Effector memory CD8-positive, alpha-beta T cell (primary cell): Measurements from ENCODE around the gene STX5.
"Not testable (repeated sequence)": the region's sequence is repeated elsewhere in the genome, so short reads cannot be mapped to it uniquely, and the experiment has no call there.

ENCODE experiments used
- ATAC-seq: fragments of 150-1000 bp; cut with Tn5 transposase; replicated peaks from 2 replicates; pipeline ENCODE4 v1.10.0; 2021; ENCODE audit warnings: mild to moderate bottlenecking, moderate library complexity
- DNase-seq, 3 experiments: peaks; one replicate each; pipeline ENCODE4 v3.0.0; 2021
- H3K27ac Mint-ChIP-seq, 2 donors: one replicate each; pipeline ENCODE4 v1.8.0; 2022; ENCODE audit warnings: mild to moderate bottlenecking in 2 of 2, mixed read lengths in 2 of 2, moderate library complexity in 2 of 2
- H3K27me3 Mint-ChIP-seq, 2 donors: one replicate each; pipeline ENCODE4 v1.8.0; 2022; ENCODE audit warnings: mixed read lengths in 2 of 2
- H3K36me3 Mint-ChIP-seq: one replicate; pipeline ENCODE4 v1.8.0; 2022; ENCODE audit warnings: mild to moderate bottlenecking, moderate library complexity, mixed read lengths; ENCODE audit not compliant: insufficient read depth
- H3K4me1 Mint-ChIP-seq, 2 donors: one replicate each; pipeline ENCODE4 v1.8.0; 2022; ENCODE audit warnings: low read depth in 2 of 2, mixed read lengths in 2 of 2
- H3K4me3 Mint-ChIP-seq, 2 donors: one replicate each; pipeline ENCODE4 v1.8.0; 2022; ENCODE audit warnings: mild to moderate bottlenecking in 2 of 2, mixed read lengths in 2 of 2, moderate library complexity in 2 of 2
- H3K9me3 Mint-ChIP-seq, 2 donors: one replicate each; pipeline ENCODE4 v1.8.0; 2022; ENCODE audit warnings: mixed read lengths in 2 of 2
- total RNA-seq, 9 experiments: gene quantifications; one replicate each; lab custom pipeline; 2026; lab: John Stamatoyannopoulos, UW

STX5 gene
- 44.9 to 119 (median 61.7) reads per million in 9 experiments for total RNA-seq

- peaks cover 68% of the 10 kb centered on the region for H3K36me3 Mint-ChIP-seq
- peak within 1 kb of the TSS; percentile 95 to 96 for H3K4me3 Mint-ChIP-seq
- no peaks in the 10 kb centered on the region for H3K27me3 Mint-ChIP-seq
- ATAC-seq, result peak; percentile 89
- peaks cover 31 to 32% of the 10 kb centered on the region in 2 donors for H3K4me1 Mint-ChIP-seq
- H3K27ac Mint-ChIP-seq, result peak within 1 kb of the TSS; percentile 97 to 99
- H3K9me3 Mint-ChIP-seq, result no peaks in the 10 kb centered on the region
- peak; percentile 99 to 100 (median 100) for DNase-seq
Measured at GRCh38 chr11:62831520-62832335, at the start of gene STX5. STX5 (minus strand) TSS chr11:62832051; CDS start chr11:62831243, 808 bp downstream.

- H3K9me3 Mint-ChIP-seq, result no peaks in the 10 kb centered on the region
- ATAC-seq, result peak; percentile 77
- no peaks in the 10 kb centered on the region for H3K27me3 Mint-ChIP-seq
- peaks cover 43 to 49% of the 10 kb centered on the region in 2 donors for H3K4me1 Mint-ChIP-seq
- H3K4me3 Mint-ChIP-seq, result peak within 1 kb of the TSS; percentile 100
- peaks cover 66% of the 10 kb centered on the region for H3K36me3 Mint-ChIP-seq
- peak; percentile 82 to 85 (median 84) for DNase-seq
- H3K27ac Mint-ChIP-seq, result peak within 1 kb of the TSS; percentile 99
Measured at GRCh38 chr11:62880803-62881578, 49.1 kb upstream of the STX5 start, which contains the start of gene SLC3A2. SLC3A2 (plus strand) TSS chr11:62880896; CDS start chr11:62881024, 128 bp downstream.

GRCh38 chr11:62880231-62880802 lies 48.5 kb upstream of the STX5 start:
- Mint-ChIP-seq H3K9me3 (no peaks in the 10 kb centered on the region), H3K27ac (peak overlapping the region; percentile 99), H3K4me1 (peaks cover 39 to 45% of the 10 kb centered on the region in 2 donors), H3K4me3 (peak overlapping the region; percentile 100), H3K36me3 (peaks cover 59% of the 10 kb centered on the region), H3K27me3 (no peaks in the 10 kb centered on the region)
- DNase-seq (no peak), ATAC-seq (no peak)

GRCh38 chr11:62879235-62879978 lies 47.6 kb upstream of the STX5 start:
- H3K27ac Mint-ChIP-seq, result peak overlapping the region; percentile 99
- no peak for ATAC-seq
- no peaks in the 10 kb centered on the region for H3K9me3 Mint-ChIP-seq
- peaks cover 50% of the 10 kb centered on the region for H3K36me3 Mint-ChIP-seq
- no peak for DNase-seq
- H3K4me3 Mint-ChIP-seq, result peak overlapping the region; percentile 100
- H3K27me3 Mint-ChIP-seq, result no peaks in the 10 kb centered on the region
- H3K4me1 Mint-ChIP-seq, result peaks cover 35 to 40% of the 10 kb centered on the region in 2 donors

- H3K4me1 Mint-ChIP-seq, result peaks cover 13% of the 10 kb centered on the region in 2 donors
- no peak overlapping the region for H3K27ac Mint-ChIP-seq
- H3K27me3 Mint-ChIP-seq, result no peaks in the 10 kb centered on the region
- DNase-seq (no peak), ATAC-seq (no peak)
- H3K9me3 Mint-ChIP-seq, result no peaks in the 10 kb centered on the region
- no peak overlapping the region for H3K4me3 Mint-ChIP-seq
- H3K36me3 Mint-ChIP-seq, result peaks cover 24% of the 10 kb centered on the region
Measured at GRCh38 chr11:62876712-62877111, 44.9 kb upstream of the STX5 start.

GRCh38 chr11:62875698-62876478 lies 44.0 kb upstream of the STX5 start:
- Mint-ChIP-seq H3K36me3 (peaks cover 16% of the 10 kb centered on the region), H3K27ac (no peak overlapping the region), H3K4me1 (peaks cover 10 to 12% of the 10 kb centered on the region in 2 donors), H3K27me3 (no peaks in the 10 kb centered on the region), H3K4me3 (no peak overlapping the region), H3K9me3 (no peaks in the 10 kb centered on the region)
- ATAC-seq (no peak), DNase-seq (no peak)

- no peak overlapping the region for H3K4me3 Mint-ChIP-seq
- DNase-seq, result no peak
- no peaks in the 10 kb centered on the region for H3K9me3 Mint-ChIP-seq
- H3K36me3 Mint-ChIP-seq, result peaks cover 5% of the 10 kb centered on the region
- H3K4me1 Mint-ChIP-seq, result peaks cover 3 to 4% of the 10 kb centered on the region in 2 donors
- H3K27me3 Mint-ChIP-seq, result no peaks in the 10 kb centered on the region
- no peak for ATAC-seq
- no peak overlapping the region for H3K27ac Mint-ChIP-seq
Measured at GRCh38 chr11:62874851-62875250, 43.0 kb upstream of the STX5 start.

GRCh38 chr11:62865635-62866034 lies 33.8 kb upstream of the STX5 start:
- DNase-seq (no peak), ATAC-seq (no peak)
- H3K4me3 Mint-ChIP-seq, result no peak overlapping the region
- H3K9me3 Mint-ChIP-seq, result no peaks in the 10 kb centered on the region
- no peaks in the 10 kb centered on the region for H3K27me3 Mint-ChIP-seq
- no peak overlapping the region for H3K27ac Mint-ChIP-seq
- H3K36me3 Mint-ChIP-seq, result peaks cover 4% of the 10 kb centered on the region
- H3K4me1 Mint-ChIP-seq, result peaks cover 4 to 6% of the 10 kb centered on the region in 2 donors

- Mint-ChIP-seq H3K27ac (no peak overlapping the region), H3K27me3 (no peaks in the 10 kb centered on the region), H3K4me3 (no peak overlapping the region), H3K36me3 (peaks cover 4% of the 10 kb centered on the region), H3K4me1 (peaks cover 4 to 6% of the 10 kb centered on the region in 2 donors), H3K9me3 (no peaks in the 10 kb centered on the region)
- no peak for DNase-seq
- no peak for ATAC-seq
Measured at GRCh38 chr11:62863687-62864335, 32.0 kb upstream of the STX5 start.

GRCh38 chr11:62861564-62862192 lies 29.8 kb upstream of the STX5 start:
- H3K27me3 Mint-ChIP-seq, H3K27ac Mint-ChIP-seq, ATAC-seq, H3K4me3 Mint-ChIP-seq, H3K36me3 Mint-ChIP-seq, H3K4me1 Mint-ChIP-seq, DNase-seq, H3K9me3 Mint-ChIP-seq: not testable (repeated sequence)

GRCh38 chr11:62860835-62861563 lies 29.1 kb upstream of the STX5 start:
- no peaks in the 10 kb centered on the region for H3K9me3 Mint-ChIP-seq
- DNase-seq, result no peak
- H3K27ac Mint-ChIP-seq, result no peak overlapping the region

More at GRCh38 chr11:62860835-62861563, 29.1 kb upstream of the STX5 start:
- Mint-ChIP-seq H3K4me3 (no peak overlapping the region), H3K4me1 (peaks cover 8 to 15% of the 10 kb centered on the region in 2 donors), H3K36me3 (peaks cover 10% of the 10 kb centered on the region), H3K27me3 (no peaks in the 10 kb centered on the region)
- ATAC-seq, result no peak
